COR-L47 (cell line): ENCODE measurements around the gene CALR3.
A peak's percentile ranks its signal among the peaks of the same experiment; 100 is the strongest.
"Not testable (repeated sequence)": the region's sequence is repeated elsewhere in the genome, so short reads cannot be mapped to it uniquely, and the experiment has no call there.

ENCODE experiments used
- DNase-seq: peaks from one replicate; lab custom pipeline; 2025; lab: John Stamatoyannopoulos, UW

The CALR3 gene

GRCh38 chr19:16457195-16457953 lies 38.6 kb downstream of the CALR3 start:
- no peak for DNase-seq

GRCh38 chr19:16456652-16457194 lies 39.2 kb downstream of the CALR3 start:
- no peak for DNase-seq

- no peak for DNase-seq
Observed at GRCh38 chr19:16455489-16455888, 40.5 kb downstream of the CALR3 start.

GRCh38 chr19:16454351-16454918 lies 41.5 kb downstream of the CALR3 start:
- no peak for DNase-seq

- DNase-seq: no peak
Observed at GRCh38 chr19:16452325-16452724, 43.6 kb downstream of the CALR3 start.

- no peak for DNase-seq
Observed at GRCh38 chr19:16449330-16449961, 46.5 kb downstream of the CALR3 start.

GRCh38 chr19:16448872-16449271 lies 47.1 kb downstream of the CALR3 start:
- not testable (repeated sequence) for DNase-seq

- DNase-seq: no peak
Observed at GRCh38 chr19:16446724-16447368, 49.1 kb downstream of the CALR3 start.

GRCh38 chr19:16446108-16446723 lies 49.8 kb downstream of the CALR3 start:
- DNase-seq: no peak

GRCh38 chr19:16445238-16446107 lies 50.5 kb downstream of the CALR3 start:
- DNase-seq: no peak

- DNase-seq: no peak
Observed at GRCh38 chr19:16444269-16444600, 51.7 kb downstream of the CALR3 start.

- DNase-seq: peak; percentile 88
Observed at GRCh38 chr19:16442386-16443276, 53.3 kb downstream of the CALR3 start.

- no peak for DNase-seq
Observed at GRCh38 chr19:16441661-16442162, 54.3 kb downstream of the CALR3 start.

- DNase-seq: no peak
Observed at GRCh38 chr19:16436780-16437332, 59.1 kb downstream of the CALR3 start.

- no peak for DNase-seq
Observed at GRCh38 chr19:16435999-16436650, 59.8 kb downstream of the CALR3 start.

- no peak for DNase-seq
Observed at GRCh38 chr19:16435238-16435917, 60.6 kb downstream of the CALR3 start.

GRCh38 chr19:16433986-16434385 lies 62.0 kb downstream of the CALR3 start:
- no peak for DNase-seq

GRCh38 chr19:16429759-16430091 lies 66.2 kb downstream of the CALR3 start:
- no peak for DNase-seq
